HepG2 (cell line): ENCODE data around the gene BOLA3. TPM values are rescaled to one million over a fixed set of nuclear protein-coding genes. Genes with fewer than 3 reads are reported as not detected.

Source experiments
- ATAC-seq: fragments of 200-7000 bp; cut with Tn5 transposase; 3 replicates; pipeline ENCODE4 v1.9.1; 2020; ENCODE audit warnings: mild to moderate bottlenecking, moderate library complexity
- BruUV-seq: library from RNA; stranded (reverse); fragments of 400-500 nt; replicated peaks from 2 replicates; lab custom pipeline; 2021; lab: Mats Ljungman, UMichigan
- CTCF ChIA-PET: fragments of 300-600 bp; formaldehyde crosslinking; extraction: SDS; loops from one replicate; lab custom pipeline; 2021; ENCODE audit warnings: low total read pairs, inconsistent platforms, low intra/inter-chr PET ratio; lab: Yijun Ruan, JAX
- POLR2A ChIA-PET: fragments of 350-600 bp; sonication (Branson Sonifier 250); formaldehyde crosslinking; loops from one replicate; lab custom pipeline; 2020; ENCODE audit warnings: antibody characterized with exemption, inconsistent platforms; lab: Yijun Ruan, JAX
- DNase-seq: peaks from one replicate; pipeline ENCODE4 v3.0.0-alpha.2; 2015; ENCODE audit warnings: low spot score
- FAIRE-seq: peaks from 3 replicates; lab custom pipeline; 2011; peaks lifted over from hg19 to GRCh38; lab: Jason Lieb, UNC
- H2AFZ ChIP-seq: one replicate; pipeline ENCODE4 v1.6.1; 2011; ENCODE audit warnings: low read length, inconsistent platforms
- H3K27ac ChIP-seq: fragments of 300-600 bp; 3 replicates; pipeline ENCODE4 v1.8.0; 2011; ENCODE audit warnings: mixed run types, mild to moderate bottlenecking, mixed read lengths, low read length, inconsistent platforms; ENCODE audit not compliant: insufficient read depth; ENCODE audit errors: extremely low read length
- H3K27me3 ChIP-seq, 2 experiments: fragments of 200-600 bp in 1 of 2; 2 replicates in 1 of 2; 3 replicates in 1 of 2; pipeline versions ENCODE4 v1.6.0 to v1.8.0; 2011; ENCODE audit warnings: low read length in 2 of 2, mild to moderate bottlenecking in 2 of 2, moderate library complexity in 2 of 2, inconsistent platforms in 1 of 2; ENCODE audit not compliant: insufficient read depth in 2 of 2, control insufficient read depth in 1 of 2
- H3K36me3 ChIP-seq, 2 experiments: fragments of 200-600 bp in 1 of 2; replicated peaks in 1 of 2; 2 replicates in 1 of 2; 3 replicates in 1 of 2; pipeline versions ENCODE4 v1.5.1 to v1.8.0; 2011; ENCODE audit warnings: low read length in 2 of 2, inconsistent platforms in 1 of 2; ENCODE audit not compliant: insufficient read depth in 2 of 2, control insufficient read depth in 1 of 2
- H3K4me1 ChIP-seq: 2 replicates; pipeline ENCODE4 v1.5.1; 2012; ENCODE audit warnings: low read length, inconsistent platforms; ENCODE audit not compliant: insufficient read depth
- H3K4me2 ChIP-seq: 2 replicates; pipeline ENCODE4 v1.6.0; 2011; ENCODE audit warnings: low read depth, low read length, inconsistent platforms
- H3K4me3 ChIP-seq, 3 experiments: fragments of 200-600 bp in 1 of 3; sonication (generic), shearing (Covaris generic) in 1 of 3; replicated peaks in 1 of 3; 2 replicates each; pipeline ENCODE4 v1.5.1; 2011 to 2016; ENCODE audit warnings: low read length in 3 of 3, inconsistent platforms in 2 of 3, low read depth in 2 of 3, mild to moderate bottlenecking in 2 of 3, control low read depth in 1 of 3, mixed read lengths in 1 of 3; ENCODE audit not compliant: insufficient read depth in 1 of 3
- H3K79me2 ChIP-seq: one replicate; pipeline ENCODE4 v1.6.1; 2011; ENCODE audit warnings: low read length, inconsistent platforms; ENCODE audit not compliant: insufficient read depth
- H3K9ac ChIP-seq: 2 replicates; pipeline ENCODE4 v1.6.0; 2011; ENCODE audit warnings: mild to moderate bottlenecking, low read depth, low read length, inconsistent platforms; ENCODE audit not compliant: insufficient read depth
- H3K9me3 ChIP-seq: 2 replicates; pipeline ENCODE4 v1.5.1; 2012; ENCODE audit warnings: mild to moderate bottlenecking, low read length
- H4K20me1 ChIP-seq: 2 replicates; pipeline ENCODE4 v1.6.0; 2011; ENCODE audit warnings: inconsistent platforms, mild to moderate bottlenecking, low read length, moderate library complexity; ENCODE audit not compliant: insufficient read depth
- ELF3 ChIP-seq: IDR thresholded peaks from 2 replicates; pipeline ENCODE4 v1.6.1; 2016; ENCODE audit warnings: missing genetic modification reagents, missing compliant biosample characterization
- MZF1 ChIP-seq: sonication (generic); formaldehyde crosslinking; IDR thresholded peaks from 2 replicates; pipeline ENCODE4 v1.8.1; 2023; ENCODE audit warnings: mild to moderate bottlenecking, missing genetic modification reagents, borderline replicate concordance
- U2AF2 ChIP-seq: fragments of 200-400 bp; formaldehyde crosslinking; IDR thresholded peaks from 2 replicates; pipeline ENCODE4 v1.6.1; 2017; ENCODE audit warnings: low read depth, mild to moderate bottlenecking, low read length
- ZNF20 ChIP-seq: sonication (generic); formaldehyde crosslinking; IDR thresholded peaks from 2 replicates; pipeline ENCODE4 v1.4.0; 2020; ENCODE audit warnings: mild to moderate bottlenecking, moderate library complexity, missing genetic modification reagents
- ZNF549 ChIP-seq: sonication (generic); formaldehyde crosslinking; IDR thresholded peaks from 2 replicates; pipeline ENCODE4 v1.5.0; 2020; ENCODE audit warnings: missing genetic modification reagents
- ZNF558 ChIP-seq: sonication (generic); formaldehyde crosslinking; IDR thresholded peaks from 2 replicates; pipeline ENCODE4 v1.9.0; 2022; ENCODE audit warnings: mild to moderate bottlenecking, missing genetic modification reagents, borderline replicate concordance
- WGBS: methylation state at CpG from one replicate; pipeline ENCODE4 v1.1.6; 2017; ENCODE audit warnings: low lambda C conversion rate; 5-methylcytosine and 5-hydroxymethylcytosine counted together
- in situ Hi-C: cut with HindIII; loops from 2 replicates; pipeline ENCODE4 v1.10.0; 2017; ENCODE audit warnings: low pct_unique_long_range_greater_than_20kb; ENCODE audit not compliant: extremely low pct_ligation_motif_present
- intact Hi-C: fragments of 100-400 bp; cut with micrococcal nuclease; formaldehyde crosslinking; loops from one replicate; pipeline ENCODE4 v1.10.0; 2022; ENCODE audit not compliant: unreplicated experiment
- polyA plus RNA-seq, 8 experiments: library from polyadenylated mRNA; depleted of rRNA in 3 of 8; stranded (reverse) in 7 of 8; unstranded in 1 of 8; fragments of >200 nt; fragmentation: Illumina TruSeq in 4 of 8; extraction: Trizol in 4 of 8; gene quantifications; 2 replicates each; pipeline versions ENCODE4 v1.2.1 to v1.2.3, GENCODE V29; 2011 to 2016; ENCODE audit warnings: low read depth in 4 of 8, missing spikeins in 1 of 8, mixed read lengths in 1 of 8; ENCODE audit not compliant: insufficient read depth in 1 of 8
- total RNA-seq, 5 experiments: library from RNA; depleted of rRNA; stranded (reverse); fragments of >200 nt; fragmentation: Illumina TruSeq; extraction: Trizol; gene quantifications; 2 replicates each; pipeline ENCODE4 v1.2.3, GENCODE V29; 2016; ENCODE audit warnings: low read depth in 1 of 5
- TF ChIP-seq, protein P1 (sequence below): sonication (generic); formaldehyde crosslinking; IDR thresholded peaks from 2 replicates; pipeline ENCODE4 v1.5.0; 2020; ENCODE audit warnings: mild to moderate bottlenecking, low read depth, missing genetic modification reagents, borderline replicate concordance
- TF ChIP-seq, protein P2 (sequence below): sonication (generic); formaldehyde crosslinking; IDR thresholded peaks from 2 replicates; pipeline ENCODE4 v1.4.0; 2020; ENCODE audit warnings: missing genetic modification reagents, borderline replicate concordance
- TF ChIP-seq, protein P3 (sequence below): sonication (generic); formaldehyde crosslinking; IDR thresholded peaks from 2 replicates; pipeline ENCODE4 v1.4.0; 2020; ENCODE audit warnings: missing genetic modification reagents, mild to moderate bottlenecking, borderline replicate concordance

Gene BOLA3
- total and polyA plus RNA-seq, 2 of the 13 experiments (the other 11 are each of a cell fraction or from before 2014, with no cell fraction given) = 89.7 to 170 TPM

DNA sequence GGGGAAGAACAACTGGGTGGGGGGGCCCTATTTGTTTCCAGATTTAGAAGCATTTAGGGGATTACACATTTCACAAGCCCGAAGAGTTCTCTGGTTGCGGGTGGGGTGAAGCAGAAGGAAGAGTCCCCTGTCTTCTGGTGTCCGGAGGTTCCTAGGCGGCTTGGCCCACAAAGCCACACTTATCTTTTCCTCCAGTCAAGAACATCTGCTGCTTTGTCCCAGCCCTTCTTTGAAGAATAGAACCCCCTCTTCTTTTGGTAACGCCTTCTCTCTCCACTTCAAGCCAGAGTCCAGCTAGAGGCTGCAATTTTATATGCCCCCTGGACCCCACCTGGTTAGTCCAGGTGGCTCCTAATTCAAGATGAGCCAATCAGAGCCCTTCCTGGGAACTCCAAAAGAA is 15.8 kb downstream of the BOLA3 start:
- intact Hi-C loops = no loop called here
- Histone ChIP-seq H3K27ac (no peak overlapping the region), H3K36me3 (peaks cover 11 to 16% of the 10 kb centered on the region in 2 experiments), H3K4me3 (no peak overlapping the region), H3K4me1 (no peaks in the 10 kb centered on the region), H3K27me3 (no peaks in the 10 kb centered on the region), H3K79me2 (no peaks in the 10 kb centered on the region), H3K4me2 (no peak overlapping the region), H4K20me1 (no peaks in the 10 kb centered on the region), H3K9me3 (no peaks in the 10 kb centered on the region), H2AFZ (no peak overlapping the region), H3K9ac (no peak overlapping the region)
- 90% methylated on average over 5 of the region's 5 CpGs for WGBS
- FAIRE-seq (no peak), ATAC-seq (no peak), DNase-seq (no peak)
- no TSS peak for BruUV-seq
- in situ Hi-C loops = loop anchor here (25.0 kb wide), 1 partner anchor 295 kb away; the partner anchor contains the start of gene STAMBP
- POLR2A ChIA-PET = no interaction called here
- CTCF ChIA-PET = no interaction called here
- TF ChIP-seq ZNF20 (CRISPR knock-in tag) (no peak), ELF3 (CRISPR knock-in tag) (no peak), MZF1 (CRISPR knock-in tag) (no peak), ZNF549 (CRISPR knock-in tag) (no peak)
- TF ChIP-seq, protein P1, sequence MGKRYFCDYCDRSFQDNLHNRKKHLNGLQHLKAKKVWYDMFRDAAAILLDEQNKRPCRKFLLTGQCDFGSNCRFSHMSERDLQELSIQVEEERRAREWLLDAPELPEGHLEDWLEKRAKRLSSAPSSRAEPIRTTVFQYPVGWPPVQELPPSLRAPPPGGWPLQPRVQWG (CRISPR knock-in tag) = no peak

DNA sequence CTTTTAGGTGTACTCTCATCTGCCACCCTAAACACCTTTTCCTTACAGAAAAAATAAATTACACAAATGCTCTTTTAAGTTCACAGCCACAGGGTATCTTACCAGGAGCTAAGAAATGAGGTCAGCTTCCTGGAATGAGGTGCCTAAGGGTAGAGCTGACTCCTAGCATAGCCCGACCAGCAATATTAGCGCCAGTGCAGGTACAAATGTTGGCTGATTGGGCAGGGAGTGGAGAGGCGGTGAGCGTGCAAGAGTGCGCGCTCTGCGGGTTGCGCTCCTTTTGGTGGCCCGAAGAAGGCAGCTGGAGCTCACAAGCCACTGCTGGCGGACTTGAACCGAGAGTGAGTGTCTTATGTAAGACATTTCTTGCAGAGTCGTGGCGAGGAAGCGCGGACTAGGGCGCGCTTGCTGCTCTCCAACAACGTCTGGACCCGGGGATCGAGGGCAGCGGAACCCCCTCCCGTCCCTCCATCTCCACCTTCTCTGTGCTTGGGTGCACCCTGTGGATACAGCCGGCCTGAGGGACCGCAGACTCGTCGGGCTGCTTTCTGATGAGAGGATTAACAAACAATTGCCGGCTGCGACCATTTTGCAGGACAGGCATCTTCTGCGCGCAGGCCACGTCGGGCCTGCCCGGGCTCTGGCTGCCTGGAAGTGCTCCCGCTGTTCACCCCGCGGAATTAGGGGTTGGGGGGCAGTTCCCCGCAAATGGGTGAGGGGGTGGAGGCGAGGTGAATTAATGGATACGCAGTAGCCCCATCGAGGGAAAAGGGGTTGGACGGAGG is 17.3 kb downstream of the BOLA3 start:
- CTCF ChIA-PET = no interaction called here
- POLR2A ChIA-PET = no interaction called here
- no TSS peak for BruUV-seq
- intact Hi-C loops (no loop called here), in situ Hi-C loops (loop anchor here (25.0 kb wide), 1 partner anchor 293 kb away; the partner anchor contains the start of gene STAMBP)
- WGBS = 89% methylated on average over 41 of the region's 41 CpGs
- FAIRE-seq = no peak
- no peaks in the 10 kb centered on the region for H3K27me3 ChIP-seq
- H3K9me3 ChIP-seq = no peaks in the 10 kb centered on the region
- H3K9ac ChIP-seq = no peak overlapping the region
- H4K20me1 ChIP-seq = no peaks in the 10 kb centered on the region
- no peak for DNase-seq
- H3K79me2 ChIP-seq = no peaks in the 10 kb centered on the region
- H2AFZ ChIP-seq = no peak overlapping the region
- H3K4me1 ChIP-seq = no peaks in the 10 kb centered on the region
- H3K27ac ChIP-seq = no peak overlapping the region
- H3K4me2 ChIP-seq = no peak overlapping the region
- no peak overlapping the region for H3K4me3 ChIP-seq
- peaks cover 11 to 16% of the 10 kb centered on the region in 2 experiments for H3K36me3 ChIP-seq
- peak; percentile 19; the same call in 1 of the 3 replicates for ATAC-seq
- TF ChIP-seq, protein P2, sequence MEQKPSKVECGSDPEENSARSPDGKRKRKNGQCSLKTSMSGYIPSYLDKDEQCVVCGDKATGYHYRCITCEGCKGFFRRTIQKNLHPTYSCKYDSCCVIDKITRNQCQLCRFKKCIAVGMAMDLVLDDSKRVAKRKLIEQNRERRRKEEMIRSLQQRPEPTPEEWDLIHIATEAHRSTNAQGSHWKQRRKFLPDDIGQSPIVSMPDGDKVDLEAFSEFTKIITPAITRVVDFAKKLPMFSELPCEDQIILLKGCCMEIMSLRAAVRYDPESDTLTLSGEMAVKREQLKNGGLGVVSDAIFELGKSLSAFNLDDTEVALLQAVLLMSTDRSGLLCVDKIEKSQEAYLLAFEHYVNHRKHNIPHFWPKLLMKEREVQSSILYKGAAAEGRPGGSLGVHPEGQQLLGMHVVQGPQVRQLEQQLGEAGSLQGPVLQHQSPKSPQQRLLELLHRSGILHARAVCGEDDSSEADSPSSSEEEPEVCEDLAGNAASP (CRISPR knock-in tag) = no peak
- TF ChIP-seq U2AF2 (no peak), ZNF558 (CRISPR knock-in tag) (no peak)
- TF ChIP-seq, protein P3, sequence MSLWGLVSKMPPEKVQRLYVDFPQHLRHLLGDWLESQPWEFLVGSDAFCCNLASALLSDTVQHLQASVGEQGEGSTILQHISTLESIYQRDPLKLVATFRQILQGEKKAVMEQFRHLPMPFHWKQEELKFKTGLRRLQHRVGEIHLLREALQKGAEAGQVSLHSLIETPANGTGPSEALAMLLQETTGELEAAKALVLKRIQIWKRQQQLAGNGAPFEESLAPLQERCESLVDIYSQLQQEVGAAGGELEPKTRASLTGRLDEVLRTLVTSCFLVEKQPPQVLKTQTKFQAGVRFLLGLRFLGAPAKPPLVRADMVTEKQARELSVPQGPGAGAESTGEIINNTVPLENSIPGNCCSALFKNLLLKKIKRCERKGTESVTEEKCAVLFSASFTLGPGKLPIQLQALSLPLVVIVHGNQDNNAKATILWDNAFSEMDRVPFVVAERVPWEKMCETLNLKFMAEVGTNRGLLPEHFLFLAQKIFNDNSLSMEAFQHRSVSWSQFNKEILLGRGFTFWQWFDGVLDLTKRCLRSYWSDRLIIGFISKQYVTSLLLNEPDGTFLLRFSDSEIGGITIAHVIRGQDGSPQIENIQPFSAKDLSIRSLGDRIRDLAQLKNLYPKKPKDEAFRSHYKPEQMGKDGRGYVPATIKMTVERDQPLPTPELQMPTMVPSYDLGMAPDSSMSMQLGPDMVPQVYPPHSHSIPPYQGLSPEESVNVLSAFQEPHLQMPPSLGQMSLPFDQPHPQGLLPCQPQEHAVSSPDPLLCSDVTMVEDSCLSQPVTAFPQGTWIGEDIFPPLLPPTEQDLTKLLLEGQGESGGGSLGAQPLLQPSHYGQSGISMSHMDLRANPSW = no peak
